HepG2 (cell line): ENCODE data around the gene SP6. TPM values are rescaled to one million over a fixed set of nuclear protein-coding genes. Genes with fewer than 3 reads are reported as not detected.

Experiments used
- SMAD1 ChIP-seq: sonication (generic); formaldehyde crosslinking; IDR thresholded peaks from 2 replicates; pipeline ENCODE4 v1.4.0; 2020; ENCODE audit warnings: missing genetic modification reagents, low read depth, mild to moderate bottlenecking, borderline replicate concordance
- SMARCC2 ChIP-seq: fragments of 450-650 bp; IDR thresholded peaks from 2 replicates; pipeline ENCODE4 v1.6.1; 2017; ENCODE audit warnings: antibody characterized with exemption, mild to moderate bottlenecking
- SPEN ChIP-seq: sonication (generic); formaldehyde crosslinking; IDR thresholded peaks from 2 replicates; pipeline ENCODE4 v1.5.1; 2020; ENCODE audit warnings: low read depth, mild to moderate bottlenecking, missing genetic modification reagents
- TSC22D2 ChIP-seq: sonication (generic); formaldehyde crosslinking; IDR thresholded peaks from 2 replicates; pipeline ENCODE4 v1.5.1; 2020; ENCODE audit warnings: missing genetic modification reagents, mild to moderate bottlenecking, borderline replicate concordance
- ZFP62 ChIP-seq: sonication (generic); formaldehyde crosslinking; IDR thresholded peaks from 2 replicates; pipeline ENCODE4 v1.4.0; 2020; ENCODE audit warnings: missing genetic modification reagents
- ZNF547 ChIP-seq: sonication (generic); formaldehyde crosslinking; IDR thresholded peaks from 2 replicates; pipeline ENCODE4 v1.5.1; 2020; ENCODE audit warnings: mild to moderate bottlenecking, missing genetic modification reagents
- ZNF780A ChIP-seq: sonication (generic); formaldehyde crosslinking; IDR thresholded peaks from 2 replicates; pipeline ENCODE4 v1.8.0; 2022; ENCODE audit warnings: mild to moderate bottlenecking, missing genetic modification reagents, moderate library complexity
- polyA plus RNA-seq, 8 experiments: library from polyadenylated mRNA; depleted of rRNA in 3 of 8; stranded (reverse) in 7 of 8; unstranded in 1 of 8; fragments of >200 nt; fragmentation: Illumina TruSeq in 4 of 8; extraction: Trizol in 4 of 8; gene quantifications; 2 replicates each; pipeline versions ENCODE4 v1.2.1 to v1.2.3, GENCODE V29; 2011 to 2016; ENCODE audit warnings: low read depth in 4 of 8, missing spikeins in 1 of 8, mixed read lengths in 1 of 8; ENCODE audit not compliant: insufficient read depth in 1 of 8
- total RNA-seq, 5 experiments: library from RNA; depleted of rRNA; stranded (reverse); fragments of >200 nt; fragmentation: Illumina TruSeq; extraction: Trizol; gene quantifications; 2 replicates each; pipeline ENCODE4 v1.2.3, GENCODE V29; 2016; ENCODE audit warnings: low read depth in 1 of 5
- TF ChIP-seq, protein P1 (sequence below): sonication (generic); formaldehyde crosslinking; IDR thresholded peaks from 2 replicates; pipeline ENCODE4 v1.4.0; 2020; ENCODE audit warnings: missing genetic modification reagents, borderline replicate concordance
- TF ChIP-seq, protein P2 (sequence below): sonication (generic); formaldehyde crosslinking; IDR thresholded peaks from 2 replicates; pipeline ENCODE4 v1.8.1; 2023; ENCODE audit warnings: mild to moderate bottlenecking, inconsistent platforms, moderate library complexity, missing genetic modification reagents, borderline replicate concordance
- TF ChIP-seq, protein P3 (sequence below), 2 experiments: fragments of 450-650 bp in 1 of 2; sonication (generic) in 1 of 2; formaldehyde crosslinking in 1 of 2; IDR thresholded peaks; 2 replicates each; pipeline versions ENCODE4 v1.6.1 to v1.8.0; 2016 to 2022; ENCODE audit warnings: antibody characterized with exemption in 1 of 2, mild to moderate bottlenecking in 1 of 2, missing genetic modification reagents in 1 of 2
- TF ChIP-seq, protein P4 (sequence below): IDR thresholded peaks from 2 replicates; pipeline ENCODE4 v1.6.1; 2016; ENCODE audit warnings: missing compliant biosample characterization, missing genetic modification reagents, borderline replicate concordance

The SP6 gene
- total and polyA plus RNA-seq, 2 of the 13 experiments (the other 11 are each of a cell fraction or from before 2014, with no cell fraction given): 0.07 TPM

DNA sequence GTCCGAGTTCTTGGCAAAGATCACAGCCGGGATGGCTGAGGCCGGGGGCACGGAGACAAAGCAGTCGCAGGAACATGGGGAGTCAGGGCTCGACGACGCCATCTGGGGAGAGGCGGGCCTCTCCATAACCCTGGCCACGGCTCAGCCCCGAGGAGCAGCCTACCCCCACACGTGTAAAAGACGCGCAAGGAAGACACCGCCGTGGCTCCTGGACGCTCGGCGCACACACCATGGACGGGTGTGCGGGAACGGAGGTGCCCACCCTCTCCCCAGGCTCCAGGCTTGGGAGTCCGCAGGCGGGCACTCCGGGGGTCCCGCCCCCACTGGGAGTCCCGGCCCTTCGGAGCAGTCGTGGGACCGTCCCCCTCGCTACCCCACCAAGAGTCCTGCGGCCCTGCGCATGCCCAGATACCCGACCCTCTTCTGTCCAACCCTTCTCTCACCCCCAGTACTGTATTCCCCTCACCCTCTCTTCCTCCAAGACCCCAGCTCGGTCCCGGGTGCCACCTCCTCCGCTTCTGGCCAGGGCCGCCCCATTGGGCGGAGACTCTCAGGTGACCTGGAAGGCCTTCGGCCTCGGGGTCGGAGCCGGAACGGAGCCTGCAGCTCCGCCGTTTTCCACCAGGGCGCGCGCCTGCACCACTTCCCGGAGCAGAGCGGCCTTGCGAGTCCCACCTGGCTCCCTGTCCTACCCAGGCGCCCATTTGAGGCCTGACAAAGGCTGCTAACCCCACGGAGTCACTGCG lies 10.0 kb downstream of the SP6 start, which contains the start of gene SCRN2 (continued):
- TF ChIP-seq, protein P1, sequence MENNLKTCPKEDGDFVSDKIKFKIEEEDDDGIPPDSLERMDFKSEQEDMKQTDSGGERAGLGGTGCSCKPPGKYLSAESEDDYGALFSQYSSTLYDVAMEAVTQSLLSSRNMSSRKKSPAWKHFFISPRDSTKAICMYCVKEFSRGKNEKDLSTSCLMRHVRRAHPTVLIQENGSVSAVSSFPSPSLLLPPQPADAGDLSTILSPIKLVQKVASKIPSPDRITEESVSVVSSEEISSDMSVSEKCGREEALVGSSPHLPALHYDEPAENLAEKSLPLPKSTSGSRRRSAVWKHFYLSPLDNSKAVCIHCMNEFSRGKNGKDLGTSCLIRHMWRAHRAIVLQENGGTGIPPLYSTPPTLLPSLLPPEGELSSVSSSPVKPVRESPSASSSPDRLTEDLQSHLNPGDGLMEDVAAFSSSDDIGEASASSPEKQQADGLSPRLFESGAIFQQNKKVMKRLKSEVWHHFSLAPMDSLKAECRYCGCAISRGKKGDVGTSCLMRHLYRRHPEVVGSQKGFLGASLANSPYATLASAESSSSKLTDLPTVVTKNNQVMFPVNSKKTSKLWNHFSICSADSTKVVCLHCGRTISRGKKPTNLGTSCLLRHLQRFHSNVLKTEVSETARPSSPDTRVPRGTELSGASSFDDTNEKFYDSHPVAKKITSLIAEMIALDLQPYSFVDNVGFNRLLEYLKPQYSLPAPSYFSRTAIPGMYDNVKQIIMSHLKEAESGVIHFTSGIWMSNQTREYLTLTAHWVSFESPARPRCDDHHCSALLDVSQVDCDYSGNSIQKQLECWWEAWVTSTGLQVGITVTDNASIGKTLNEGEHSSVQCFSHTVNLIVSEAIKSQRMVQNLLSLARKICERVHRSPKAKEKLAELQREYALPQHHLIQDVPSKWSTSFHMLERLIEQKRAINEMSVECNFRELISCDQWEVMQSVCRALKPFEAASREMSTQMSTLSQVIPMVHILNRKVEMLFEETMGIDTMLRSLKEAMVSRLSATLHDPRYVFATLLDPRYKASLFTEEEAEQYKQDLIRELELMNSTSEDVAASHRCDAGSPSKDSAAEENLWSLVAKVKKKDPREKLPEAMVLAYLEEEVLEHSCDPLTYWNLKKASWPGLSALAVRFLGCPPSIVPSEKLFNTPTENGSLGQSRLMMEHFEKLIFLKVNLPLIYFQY (CRISPR knock-in tag): peak; percentile 29; the same call in 1 of the 2 replicates
- TF ChIP-seq SPEN (CRISPR knock-in tag): peak; percentile 76
- peak; percentile 53; the same call in 1 of the 2 replicates for TF ChIP-seq TSC22D2 (CRISPR knock-in tag)
- 0 out of 2 replicates have a peak, but pooled peaks have one; percentile 14 for TF ChIP-seq ZFP62 (CRISPR knock-in tag)
- TF ChIP-seq, protein P2, sequence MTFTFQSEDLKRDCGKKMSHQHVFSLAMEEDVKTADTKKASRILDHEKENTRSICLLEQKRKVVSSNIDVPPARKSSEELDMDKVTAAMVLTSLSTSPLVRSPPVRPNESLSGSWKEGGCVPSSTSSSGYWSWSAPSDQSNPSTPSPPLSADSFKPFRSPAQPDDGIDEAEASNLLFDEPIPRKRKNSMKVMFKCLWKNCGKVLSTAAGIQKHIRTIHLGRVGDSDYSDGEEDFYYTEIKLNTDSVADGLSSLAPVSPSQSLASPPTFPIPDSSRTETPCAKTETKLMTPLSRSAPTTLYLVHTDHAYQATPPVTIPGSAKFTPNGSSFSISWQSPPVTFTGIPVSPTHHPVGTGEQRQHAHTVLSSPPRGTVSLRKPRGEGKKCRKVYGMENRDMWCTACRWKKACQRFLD (CRISPR knock-in tag): peak; percentile 74; the same call in 1 of the 2 replicates
- TF ChIP-seq, protein P3, sequence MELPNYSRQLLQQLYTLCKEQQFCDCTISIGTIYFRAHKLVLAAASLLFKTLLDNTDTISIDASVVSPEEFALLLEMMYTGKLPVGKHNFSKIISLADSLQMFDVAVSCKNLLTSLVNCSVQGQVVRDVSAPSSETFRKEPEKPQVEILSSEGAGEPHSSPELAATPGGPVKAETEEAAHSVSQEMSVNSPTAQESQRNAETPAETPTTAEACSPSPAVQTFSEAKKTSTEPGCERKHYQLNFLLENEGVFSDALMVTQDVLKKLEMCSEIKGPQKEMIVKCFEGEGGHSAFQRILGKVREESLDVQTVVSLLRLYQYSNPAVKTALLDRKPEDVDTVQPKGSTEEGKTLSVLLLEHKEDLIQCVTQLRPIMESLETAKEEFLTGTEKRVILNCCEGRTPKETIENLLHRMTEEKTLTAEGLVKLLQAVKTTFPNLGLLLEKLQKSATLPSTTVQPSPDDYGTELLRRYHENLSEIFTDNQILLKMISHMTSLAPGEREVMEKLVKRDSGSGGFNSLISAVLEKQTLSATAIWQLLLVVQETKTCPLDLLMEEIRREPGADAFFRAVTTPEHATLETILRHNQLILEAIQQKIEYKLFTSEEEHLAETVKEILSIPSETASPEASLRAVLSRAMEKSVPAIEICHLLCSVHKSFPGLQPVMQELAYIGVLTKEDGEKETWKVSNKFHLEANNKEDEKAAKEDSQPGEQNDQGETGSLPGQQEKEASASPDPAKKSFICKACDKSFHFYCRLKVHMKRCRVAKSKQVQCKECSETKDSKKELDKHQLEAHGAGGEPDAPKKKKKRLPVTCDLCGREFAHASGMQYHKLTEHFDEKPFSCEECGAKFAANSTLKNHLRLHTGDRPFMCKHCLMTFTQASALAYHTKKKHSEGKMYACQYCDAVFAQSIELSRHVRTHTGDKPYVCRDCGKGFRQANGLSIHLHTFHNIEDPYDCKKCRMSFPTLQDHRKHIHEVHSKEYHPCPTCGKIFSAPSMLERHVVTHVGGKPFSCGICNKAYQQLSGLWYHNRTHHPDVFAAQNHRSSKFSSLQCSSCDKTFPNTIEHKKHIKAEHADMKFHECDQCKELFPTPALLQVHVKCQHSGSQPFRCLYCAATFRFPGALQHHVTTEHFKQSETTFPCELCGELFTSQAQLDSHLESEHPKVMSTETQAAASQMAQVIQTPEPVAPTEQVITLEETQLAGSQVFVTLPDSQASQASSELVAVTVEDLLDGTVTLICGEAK (IDR thresholded peaks at IDR 0.05): no peak
- TF ChIP-seq, protein P3 (CRISPR knock-in tag; IDR thresholded peaks at IDR 0.05): peak; percentile 53; the same call in 1 of the 2 replicates
- TF ChIP-seq SMAD1 (CRISPR knock-in tag): no peak
- TF ChIP-seq SMARCC2: no peak
- TF ChIP-seq, protein P4, sequence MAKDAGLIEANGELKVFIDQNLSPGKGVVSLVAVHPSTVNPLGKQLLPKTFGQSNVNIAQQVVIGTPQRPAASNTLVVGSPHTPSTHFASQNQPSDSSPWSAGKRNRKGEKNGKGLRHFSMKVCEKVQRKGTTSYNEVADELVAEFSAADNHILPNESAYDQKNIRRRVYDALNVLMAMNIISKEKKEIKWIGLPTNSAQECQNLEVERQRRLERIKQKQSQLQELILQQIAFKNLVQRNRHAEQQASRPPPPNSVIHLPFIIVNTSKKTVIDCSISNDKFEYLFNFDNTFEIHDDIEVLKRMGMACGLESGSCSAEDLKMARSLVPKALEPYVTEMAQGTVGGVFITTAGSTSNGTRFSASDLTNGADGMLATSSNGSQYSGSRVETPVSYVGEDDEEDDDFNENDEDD (CRISPR knock-in tag): peak; percentile 65; the same call in 1 of the 2 replicates
- TF ChIP-seq ZNF780A (CRISPR knock-in tag): no peak
- TF ChIP-seq ZNF547: peak; percentile 86
